CD4-positive, alpha-beta T cell treated with Interleukin-2 at 100 ng/mL for 4 hours (primary cell): ENCODE data around the gene ATP10B.

Source experiments
- DNase-seq: peaks from one replicate; pipeline ENCODE4 v3.0.0-alpha.2; 2020; ENCODE audit warnings: low spot score

ATP10B gene

DNA sequence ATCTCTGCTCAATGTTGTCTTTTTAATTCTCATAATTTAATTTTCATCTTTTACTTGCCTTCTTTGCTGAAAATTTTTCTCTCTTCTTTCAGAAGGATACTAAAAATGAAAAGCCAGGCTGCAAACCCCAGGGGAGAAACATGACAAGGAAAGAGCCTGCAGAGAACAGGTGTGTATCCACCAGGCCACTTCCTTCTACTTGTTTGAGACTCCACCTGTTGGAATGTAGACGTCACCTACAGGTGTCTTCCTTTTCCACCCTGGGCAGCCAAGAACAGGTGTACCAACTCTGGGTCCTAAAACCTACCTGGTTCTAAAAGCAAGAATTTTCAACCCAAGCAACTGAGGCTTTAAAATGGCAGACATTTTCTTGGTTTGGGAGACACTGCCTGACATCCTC is 166.8 kb downstream of the ATP10B start:
- no peak for DNase-seq

DNA sequence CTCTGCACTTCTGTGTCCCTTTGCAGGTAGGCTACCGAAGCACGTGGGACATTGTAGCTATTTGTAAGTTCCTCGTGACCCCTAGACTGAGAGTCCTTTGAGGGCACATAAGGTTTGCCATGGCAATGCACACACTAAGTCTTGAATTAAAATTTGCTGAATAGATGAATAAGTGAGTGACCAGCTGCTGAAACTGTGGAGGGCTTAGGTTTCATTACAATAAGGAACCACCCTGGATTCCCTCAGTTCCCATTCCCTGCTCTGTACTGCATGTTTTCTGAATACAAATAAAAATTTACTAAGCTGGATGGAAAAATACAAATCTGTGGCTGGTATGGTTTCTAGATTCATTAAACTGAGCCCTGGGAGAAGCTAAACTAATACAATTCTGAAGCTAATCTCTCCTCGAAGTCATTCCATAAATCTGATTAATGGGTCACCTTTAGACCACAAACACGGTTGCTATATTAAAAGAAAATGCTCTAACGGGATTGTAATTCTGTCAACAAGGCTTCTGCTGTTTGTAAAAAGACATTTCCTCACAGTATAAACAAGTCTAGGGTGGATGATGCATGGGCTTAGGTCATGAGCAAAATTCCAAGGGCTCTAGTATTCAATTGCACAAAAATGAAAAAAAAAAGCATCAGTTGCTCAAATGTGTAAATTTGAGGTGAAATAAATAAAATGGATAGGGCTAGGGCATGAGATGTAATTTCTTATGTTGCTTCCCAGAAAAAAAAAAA is 172.3 kb downstream of the ATP10B start:
- no peak for DNase-seq

DNA sequence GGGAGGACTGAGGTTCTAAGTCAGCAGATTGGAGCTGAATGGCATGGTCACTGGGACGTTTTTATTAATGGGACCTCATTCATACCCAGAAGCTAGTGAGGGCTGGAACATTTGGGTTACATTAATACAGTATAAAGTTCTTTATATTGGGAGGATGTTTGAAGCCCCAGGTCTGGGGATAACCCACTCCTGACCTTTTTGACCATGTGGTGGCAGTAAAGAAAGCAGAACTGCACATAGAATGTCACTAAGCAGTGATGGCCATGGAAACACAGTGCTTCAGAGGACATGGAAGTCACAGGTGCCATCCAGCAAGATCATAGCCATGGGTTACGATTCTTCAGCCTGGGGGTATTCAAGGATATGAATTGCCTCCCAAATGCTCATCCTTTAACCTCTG is 176.0 kb downstream of the ATP10B start:
- no peak for DNase-seq

DNA sequence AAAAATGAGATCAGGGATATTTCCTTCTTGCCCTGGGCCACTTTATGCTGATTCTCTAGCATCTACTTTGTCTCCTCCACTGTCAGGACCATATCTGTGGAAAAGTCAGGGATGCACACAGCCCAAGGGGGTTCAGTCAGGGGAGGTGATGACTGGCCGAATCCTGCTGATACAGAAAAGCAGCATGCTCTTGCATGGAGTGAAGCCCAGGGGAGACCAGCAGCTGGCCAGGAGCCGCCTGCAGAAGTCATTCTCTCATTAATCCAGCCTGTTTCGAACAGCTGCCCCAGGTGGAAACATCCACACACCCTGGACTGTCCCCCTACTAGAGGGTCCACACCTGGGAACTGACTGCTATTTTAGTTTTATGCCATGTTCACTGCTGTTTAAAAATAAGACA is 177.1 kb downstream of the ATP10B start:
- DNase-seq = no peak

DNA sequence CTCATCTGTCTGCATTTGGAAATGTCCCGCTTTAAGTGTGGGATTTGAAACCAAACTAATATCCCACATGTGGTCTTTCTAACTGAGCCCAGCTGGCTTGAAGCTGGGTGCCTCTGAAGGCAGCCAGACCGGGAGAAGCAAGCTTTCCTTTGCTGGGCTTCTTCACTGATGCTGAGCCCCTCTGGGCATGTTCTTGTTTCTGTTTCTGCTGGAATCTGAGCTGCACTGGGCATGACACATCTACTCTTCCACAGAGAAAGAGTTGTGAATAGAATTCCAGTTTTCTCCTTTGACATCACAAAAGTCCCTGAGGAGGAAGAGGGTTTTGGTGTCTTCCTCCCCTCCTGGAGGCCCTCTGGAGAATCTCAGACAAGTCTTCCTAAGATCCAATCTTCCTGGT is 179.5 kb downstream of the ATP10B start:
- DNase-seq = no peak

DNA sequence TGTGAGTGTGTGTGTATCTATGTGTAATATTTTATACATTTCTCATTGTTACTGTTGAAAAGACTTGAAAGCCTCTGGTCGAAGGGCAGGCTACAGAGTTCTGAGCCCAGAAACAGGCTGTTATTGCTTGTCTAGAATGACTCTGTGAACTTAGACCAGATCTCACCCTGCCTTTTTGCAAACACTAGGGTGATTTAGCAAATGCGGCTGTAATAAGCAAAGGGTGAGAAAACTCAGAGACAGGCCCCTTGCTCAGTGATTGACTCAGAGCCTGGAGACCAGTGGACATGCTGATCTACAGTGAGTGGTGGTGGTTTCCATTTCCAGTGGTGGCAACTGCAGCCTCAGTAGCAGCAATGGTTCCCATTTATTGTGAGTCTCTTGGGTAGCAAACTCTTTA is 183.7 kb downstream of the ATP10B start:
- no peak for DNase-seq

DNA sequence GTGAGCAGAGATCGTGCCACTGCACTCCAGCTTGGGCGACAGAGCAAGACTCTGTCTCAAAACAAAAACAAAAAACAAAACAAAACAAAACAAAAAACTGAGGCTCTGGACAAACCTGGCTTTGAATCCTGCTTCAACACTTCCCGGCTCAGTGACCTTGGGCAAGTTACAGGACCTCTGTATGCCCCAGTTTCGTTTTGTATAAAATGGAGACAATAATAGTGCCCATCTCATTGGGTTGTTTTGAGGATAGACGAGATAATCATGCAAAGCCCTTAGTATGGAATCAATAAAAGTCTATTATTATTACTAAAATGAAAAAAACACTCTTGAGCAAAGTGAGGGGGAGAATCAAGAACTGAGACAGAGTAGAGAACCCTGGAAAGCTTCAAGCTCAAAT is 184.9 kb downstream of the ATP10B start:
- DNase-seq = no peak

DNA sequence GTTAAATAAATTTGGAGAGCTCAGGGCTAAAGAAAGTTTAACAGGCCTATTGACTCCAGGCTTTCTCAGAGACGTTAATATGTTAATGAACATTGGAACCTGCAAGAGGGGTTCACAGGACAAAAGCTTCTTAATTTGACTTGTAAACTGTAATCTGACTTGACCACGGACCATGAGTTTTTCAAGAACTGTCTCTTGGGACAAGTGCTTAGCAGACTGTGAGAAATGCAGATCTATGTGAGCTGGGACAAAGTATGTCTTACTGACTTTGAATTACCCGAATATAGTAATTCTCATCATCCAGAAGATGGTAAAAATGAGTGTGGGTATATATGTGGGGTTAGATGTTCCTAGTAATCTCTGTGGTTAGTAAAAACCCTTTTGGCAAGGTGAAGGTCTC is 186.6 kb downstream of the ATP10B start:
- DNase-seq = no peak

DNA sequence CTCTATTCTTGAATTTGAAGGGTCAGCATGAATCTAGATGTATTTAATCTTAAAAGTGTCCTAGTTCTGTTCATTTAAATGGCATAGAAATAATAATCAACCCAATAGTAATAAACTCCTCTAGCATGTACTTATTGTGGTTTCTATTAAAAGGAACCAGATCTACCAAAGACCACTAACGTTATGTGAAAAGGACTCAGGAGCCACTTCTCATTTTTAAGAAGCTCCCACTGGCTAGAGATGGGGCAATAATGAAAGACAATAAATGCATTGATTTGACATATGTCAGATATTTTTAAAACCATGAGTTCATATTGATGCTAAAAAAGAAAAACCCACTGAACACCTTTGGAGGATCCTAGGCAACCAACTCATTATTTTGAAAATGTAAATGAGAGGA is 191.9 kb downstream of the ATP10B start:
- no peak for DNase-seq

DNA sequence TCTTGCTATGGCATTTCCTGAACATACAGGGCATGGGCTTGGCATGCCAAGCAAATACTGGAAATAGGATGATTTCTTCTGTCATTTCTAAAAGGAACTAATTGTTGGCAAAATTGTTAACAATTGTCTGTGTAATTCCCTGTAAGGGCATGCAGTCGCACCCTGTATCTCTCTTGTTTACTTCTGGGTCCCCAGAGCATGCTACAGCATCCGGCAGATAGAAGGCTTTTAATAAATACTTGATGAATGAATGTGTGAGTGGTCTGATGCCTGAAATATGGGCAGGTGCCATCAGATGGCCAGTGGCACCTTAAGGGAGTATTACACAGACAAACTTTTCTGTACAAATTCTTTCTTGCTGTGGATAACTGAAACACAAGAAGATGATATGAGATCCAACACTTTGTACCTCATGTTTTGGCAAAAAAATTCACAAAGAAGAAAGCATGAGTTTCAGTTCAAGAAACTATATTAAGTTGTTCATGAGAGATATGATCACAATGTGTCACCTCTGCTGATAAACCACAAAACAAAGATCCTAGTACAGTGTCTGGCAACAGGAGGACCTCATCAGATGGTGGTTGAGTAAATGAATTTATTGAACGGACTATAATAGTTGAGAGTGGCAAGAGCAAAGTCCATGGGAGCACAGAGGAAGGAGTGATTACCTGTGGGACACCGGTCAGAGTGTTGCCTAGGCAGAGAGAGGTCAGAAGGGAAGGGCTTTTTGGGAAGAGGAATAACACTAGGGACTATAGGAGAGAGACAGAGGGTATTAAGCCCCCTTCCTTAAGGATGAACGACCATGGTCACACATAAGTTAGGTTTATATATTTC is 194.2 kb downstream of the ATP10B start:
- no peak for DNase-seq

DNA sequence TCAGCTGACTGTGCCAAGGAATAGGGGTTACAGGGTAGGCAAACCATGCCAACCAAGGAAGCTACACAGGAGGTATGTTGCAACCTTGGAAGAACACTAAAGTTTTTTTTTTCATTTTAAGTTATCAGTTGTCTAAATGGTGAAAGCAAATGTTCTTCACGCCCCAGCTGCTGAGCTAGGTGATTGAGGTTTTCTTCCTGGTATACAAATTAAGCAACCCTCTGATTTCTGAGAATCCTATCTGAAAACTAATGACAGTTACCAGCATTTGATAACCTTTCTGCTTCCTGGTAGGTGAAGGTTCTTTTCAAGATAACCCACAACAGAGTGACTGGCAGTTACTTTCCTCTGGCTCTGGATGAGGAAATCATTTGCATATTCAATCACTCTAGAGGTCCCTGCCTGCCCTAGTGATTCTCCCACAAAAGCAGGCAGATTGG is 194.9 kb downstream of the ATP10B start:
- DNase-seq = no peak

DNA sequence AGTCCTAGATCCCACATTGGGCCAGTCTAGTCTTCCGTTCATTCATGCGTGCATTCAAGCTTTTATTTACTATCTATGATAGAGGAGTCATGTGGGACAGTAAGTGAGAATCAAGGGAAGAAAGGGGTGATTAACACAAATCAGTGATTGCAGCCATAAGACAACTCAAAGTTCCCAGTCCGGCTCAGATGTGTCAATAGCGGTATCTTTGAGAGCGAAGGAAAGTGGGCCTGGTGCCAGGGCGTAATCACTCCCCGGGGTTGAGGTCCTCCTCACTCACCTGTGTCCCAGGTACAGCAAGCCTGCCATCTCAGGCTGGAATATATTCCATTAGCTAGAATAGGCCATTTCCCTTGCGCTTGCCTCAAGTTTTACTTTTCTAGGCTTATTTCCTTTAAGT is 196.3 kb downstream of the ATP10B start:
- DNase-seq = no peak

DNA sequence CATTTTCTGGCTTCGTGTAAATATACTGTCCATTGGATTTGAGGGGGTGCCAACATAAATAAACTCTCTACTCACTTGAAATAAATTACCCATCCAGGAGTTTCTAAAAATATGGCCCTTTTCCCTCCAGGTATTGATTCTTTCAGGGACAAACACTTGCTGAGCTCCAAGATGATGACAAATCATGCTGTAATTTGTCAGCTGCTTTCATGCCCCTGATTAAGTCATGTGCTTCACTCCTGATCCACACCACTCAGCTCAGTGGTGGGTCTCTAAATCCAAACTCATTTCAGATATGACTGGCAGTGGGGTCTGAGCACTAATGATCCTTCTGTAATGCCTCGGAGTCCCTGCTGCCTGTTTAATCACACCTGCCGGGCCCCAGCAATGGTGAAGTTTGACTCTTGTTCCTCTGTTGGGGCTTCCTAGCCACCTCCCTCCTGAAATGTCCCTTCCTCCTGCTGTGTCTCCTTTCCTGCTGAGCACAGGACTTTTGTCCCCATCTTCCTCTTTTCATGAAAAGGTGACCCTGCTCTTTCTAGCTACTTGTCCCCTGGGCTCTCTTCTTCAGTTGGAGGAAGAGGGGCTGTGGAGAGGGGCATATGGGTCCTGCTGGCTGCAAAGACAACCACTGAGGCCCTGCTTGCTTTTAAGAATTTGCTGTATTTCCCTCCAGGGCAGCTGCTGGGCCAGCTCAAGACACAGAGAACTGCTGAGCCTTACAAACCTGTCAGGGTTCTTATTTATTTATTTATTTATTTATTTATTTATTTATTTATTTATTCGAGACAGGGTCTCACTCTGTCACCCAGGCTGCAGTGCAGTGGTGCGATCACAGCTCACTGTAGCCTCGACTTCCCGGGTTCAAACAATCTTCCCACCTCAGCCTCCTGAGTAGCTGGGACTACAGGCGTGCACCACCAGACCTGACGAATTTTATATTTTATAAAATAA is 200.0 kb downstream of the ATP10B start:
- no peak for DNase-seq

DNA sequence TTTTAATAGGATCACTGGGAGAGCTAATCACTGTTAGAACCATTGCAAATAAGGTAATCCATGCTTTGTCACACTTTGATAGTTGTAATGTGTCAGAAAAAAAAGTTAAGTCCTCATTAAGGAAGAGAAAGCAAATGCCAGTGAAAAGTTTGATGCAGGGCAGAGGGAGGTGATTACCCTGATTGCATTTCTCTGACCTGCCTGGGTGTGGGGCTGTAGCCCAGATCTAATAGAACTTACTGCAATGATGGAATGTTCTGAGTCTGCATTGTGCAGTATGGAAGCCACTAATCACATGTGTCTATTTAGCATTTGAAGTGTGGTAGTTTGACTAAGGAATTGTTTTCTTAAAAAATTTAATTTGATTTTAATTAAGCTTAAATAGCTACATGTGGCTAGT is 202.7 kb downstream of the ATP10B start:
- DNase-seq = no peak

DNA sequence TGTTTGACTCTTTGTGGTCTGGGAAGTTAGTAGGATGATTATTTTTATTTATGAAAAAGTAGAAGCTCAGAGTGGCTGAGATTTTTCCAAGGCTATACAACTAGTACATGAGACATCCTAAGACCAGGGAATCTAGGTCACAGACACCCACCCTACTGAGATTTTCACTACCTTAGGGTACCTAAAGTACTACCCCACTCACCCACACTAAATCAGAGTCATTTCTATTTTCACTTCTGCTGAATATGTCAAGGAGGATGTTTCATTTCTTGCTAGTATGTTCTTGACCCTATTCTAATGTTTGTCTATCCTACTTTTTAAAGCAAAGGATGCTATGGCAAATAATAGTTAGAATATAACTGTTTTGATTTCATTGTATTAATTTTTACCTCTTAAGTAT is 206.0 kb downstream of the ATP10B start:
- DNase-seq = no peak

DNA sequence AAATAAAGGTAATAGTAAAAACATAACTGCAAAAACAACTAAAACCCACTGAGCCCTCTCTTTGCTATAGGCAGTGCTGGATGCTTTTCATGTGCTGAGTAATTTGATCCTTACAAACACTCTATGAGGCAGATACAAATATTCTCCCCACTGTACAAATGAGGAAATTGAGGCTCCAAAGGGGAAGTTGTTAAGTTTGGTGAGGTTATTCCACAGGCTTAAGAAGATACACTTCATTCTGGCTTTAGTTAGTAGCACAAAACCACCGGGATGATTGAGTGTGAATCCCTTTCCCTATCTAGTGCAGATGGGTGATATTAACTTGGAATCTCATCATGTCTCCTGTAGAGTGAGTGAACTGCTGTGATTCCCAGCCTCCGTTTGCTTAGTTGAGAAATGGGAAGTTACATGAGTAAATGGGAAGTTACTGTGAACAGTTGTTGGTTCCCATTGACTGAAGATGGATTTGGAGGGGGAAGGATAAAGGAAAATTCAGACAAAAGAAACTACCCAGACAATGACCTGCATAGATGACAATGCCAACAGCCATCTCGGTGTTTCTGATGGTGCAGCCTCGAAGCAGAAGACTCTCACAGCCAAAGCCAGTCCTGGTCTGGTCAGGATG is 208.3 kb downstream of the ATP10B start:
- no peak for DNase-seq

DNA sequence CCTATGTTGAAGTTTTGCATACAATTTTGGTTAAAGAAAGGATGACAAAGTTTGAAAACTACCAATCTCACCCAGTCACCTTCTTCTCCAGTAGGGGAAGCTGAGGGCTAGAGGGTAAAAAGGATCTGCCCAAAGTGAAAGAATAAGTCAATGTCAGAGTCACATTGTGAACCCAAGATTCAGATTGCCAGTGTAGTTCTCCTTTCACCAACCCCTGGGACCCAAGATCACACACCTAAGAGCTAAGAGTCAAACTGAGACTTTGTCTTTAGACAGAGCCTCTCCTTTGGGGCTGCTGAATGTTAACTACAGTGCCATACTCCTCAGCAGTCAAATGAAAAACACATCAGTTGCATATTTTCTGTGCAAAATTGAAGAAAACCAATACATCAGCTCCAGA is 210.6 kb downstream of the ATP10B start:
- DNase-seq = no peak

DNA sequence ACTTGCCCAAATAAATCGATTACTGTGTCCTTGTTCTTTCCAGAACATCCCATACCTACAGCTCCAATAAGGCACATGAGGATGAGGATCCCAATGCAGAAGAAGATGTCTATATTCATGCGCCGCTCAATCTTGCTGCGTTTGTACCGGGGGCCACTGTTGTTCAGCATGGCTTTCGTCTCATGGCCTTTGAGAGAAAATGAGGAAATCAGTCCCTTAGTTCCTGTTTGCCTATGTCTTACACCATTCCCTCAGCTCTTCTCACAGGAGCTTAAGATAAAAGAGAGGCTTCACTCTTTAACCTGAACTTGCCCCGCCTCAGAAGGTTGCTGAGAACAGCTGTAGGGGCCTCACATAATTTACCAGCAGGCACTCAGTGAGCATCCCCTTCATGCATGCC is 211.6 kb downstream of the ATP10B start:
- DNase-seq = no peak

DNA sequence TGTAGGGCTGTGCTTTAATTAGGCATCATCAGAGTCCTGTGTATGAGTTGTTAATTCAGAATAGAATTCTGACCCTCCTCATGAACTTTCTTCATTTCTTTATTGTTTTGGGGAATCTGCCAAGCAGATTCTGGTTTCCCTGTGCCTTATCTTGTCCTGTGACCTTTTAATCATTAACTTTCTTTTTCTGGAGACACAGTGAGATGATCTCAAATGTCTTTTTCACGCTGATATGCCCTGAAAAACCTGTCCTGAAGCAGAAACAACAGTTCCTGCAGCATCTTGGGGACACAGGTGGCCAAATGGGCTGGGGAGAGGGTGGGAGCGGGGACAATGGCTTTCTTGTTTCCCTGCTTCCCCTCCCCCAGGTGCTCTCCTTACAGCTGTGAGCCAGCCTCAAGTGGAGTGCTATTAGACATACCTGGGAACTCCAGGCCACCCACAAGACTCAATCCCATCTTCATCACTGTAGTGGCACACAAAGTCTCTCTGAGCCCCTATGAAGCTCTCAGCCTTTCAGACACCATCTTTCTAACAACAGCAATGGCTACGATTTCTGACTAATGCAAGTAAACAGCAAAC is 213.8 kb downstream of the ATP10B start:
- no peak for DNase-seq

DNA sequence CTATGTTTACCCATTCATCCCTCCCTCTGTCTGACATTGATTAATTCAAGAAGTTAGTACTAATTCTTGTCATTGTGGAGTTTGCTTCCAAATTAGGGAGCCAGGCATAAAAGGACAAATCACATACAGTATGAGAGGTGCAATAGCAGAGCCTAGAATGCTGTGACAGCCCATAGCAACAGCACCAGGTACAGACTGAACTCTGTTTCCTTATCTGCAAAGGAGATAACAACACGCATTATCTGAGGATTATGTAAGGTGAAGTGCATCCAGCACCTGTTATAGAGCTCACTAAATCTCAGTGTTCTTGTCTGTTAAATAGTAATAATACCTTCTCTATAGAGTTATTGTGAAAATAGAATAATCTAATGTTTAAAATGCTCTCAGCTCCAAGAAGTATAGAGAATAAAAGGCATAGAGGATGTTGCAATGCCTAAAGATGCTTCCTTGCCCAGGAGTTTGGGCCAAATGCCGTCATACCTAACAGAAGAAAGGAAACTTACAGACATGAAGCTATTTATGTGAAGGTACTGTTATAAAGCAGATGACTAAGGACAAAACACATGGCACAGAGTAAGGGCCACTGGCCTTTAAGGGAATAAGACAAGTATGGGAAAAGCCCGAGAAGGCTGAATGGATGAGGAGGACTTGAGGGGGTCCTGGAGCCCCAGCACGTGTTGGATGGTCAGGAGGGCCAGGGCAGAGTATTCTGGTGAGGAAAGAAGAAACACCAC is 214.5 kb downstream of the ATP10B start:
- DNase-seq = no peak

DNA sequence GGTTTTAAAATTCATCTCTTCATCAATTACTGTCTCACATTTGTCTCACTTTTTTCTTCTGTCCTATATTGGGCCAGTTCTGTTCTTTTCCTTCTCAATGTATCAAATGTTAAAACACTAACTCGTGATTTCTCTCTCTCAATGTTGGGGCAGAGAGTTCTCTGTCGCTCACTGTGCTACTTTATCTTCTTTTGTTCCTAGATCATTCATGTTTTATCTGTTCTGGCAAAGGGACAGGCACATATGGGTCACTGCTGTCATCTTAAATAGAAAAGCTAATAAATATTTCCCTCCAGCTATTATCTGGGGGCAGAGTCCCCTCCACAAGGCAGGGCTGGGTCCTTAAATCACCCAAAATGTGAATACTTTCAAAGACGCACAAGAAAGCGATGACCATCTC is 216.3 kb downstream of the ATP10B start:
- DNase-seq = no peak
